H1 (cell line): Measurements from ENCODE around the gene TMEM126B. TPM values are rescaled to one million over a fixed set of nuclear protein-coding genes. Genes with fewer than 3 reads are reported as not detected.
A peak's percentile ranks its signal among the peaks of the same experiment; 100 is the strongest.

ENCODE experiments used
- CHD1 ChIP-seq: IDR thresholded peaks from 2 replicates; pipeline ENCODE4 v1.6.1; 2012; ENCODE audit warnings: low read depth, low read length, improper control_type of control experiment
- CTBP2 ChIP-seq: IDR thresholded peaks from 2 replicates; pipeline ENCODE4 v1.7.0; 2011; ENCODE audit warnings: borderline replicate concordance, mild to moderate bottlenecking, moderate library complexity, mixed read lengths, low read length; ENCODE audit not compliant: insufficient read depth, insufficient read length
- FOSL1 ChIP-seq: IDR thresholded peaks from 2 replicates; pipeline ENCODE4 v1.6.1; 2011; ENCODE audit warnings: mild to moderate bottlenecking, low read depth, low read length, moderate library complexity; ENCODE audit not compliant: insufficient read depth
- GABPA ChIP-seq: IDR thresholded peaks from 2 replicates; pipeline ENCODE4 v1.6.1; 2011; ENCODE audit warnings: mild to moderate bottlenecking, low read length, moderate library complexity, borderline replicate concordance; ENCODE audit not compliant: insufficient read depth
- KDM1A ChIP-seq: fragments of 200-600, 300-600 bp; sonication (generic); IDR thresholded peaks from 2 replicates; pipeline ENCODE4 v1.7.1; 2016; ENCODE audit warnings: mild to moderate bottlenecking, low read length, borderline replicate concordance
- KDM4A ChIP-seq: IDR thresholded peaks from one replicate; pipeline ENCODE4 v1.7.1; 2012; ENCODE audit warnings: low read depth, mild to moderate bottlenecking, moderate library complexity, low read length, inconsistent platforms; ENCODE audit not compliant: severe bottlenecking
- KDM5A ChIP-seq: fragments of 200-600 bp; IDR thresholded peaks from 2 replicates; pipeline ENCODE4 v1.7.1; 2012; ENCODE audit warnings: mild to moderate bottlenecking, low read length, inconsistent platforms, mixed read lengths
- NRF1 ChIP-seq: IDR thresholded peaks from 2 replicates; pipeline ENCODE4 v1.6.1; 2011; ENCODE audit warnings: mild to moderate bottlenecking, low read depth, low read length, improper control_type of control experiment
- PHF8 ChIP-seq: fragments of 200-600 bp; sonication (generic); conservative IDR thresholded peaks from 2 replicates; pipeline ENCODE4 v1.7.1; 2012; ENCODE audit warnings: low read depth, mild to moderate bottlenecking, inconsistent platforms, low read length, moderate library complexity
- POLR2AphosphoS5 ChIP-seq: IDR thresholded peaks from 2 replicates; pipeline ENCODE4 v1.6.1; 2011; ENCODE audit warnings: low read depth, low read length
- RAD21 ChIP-seq, 2 experiments: IDR thresholded peaks in 1 of 2; conservative IDR thresholded peaks in 1 of 2; 2 replicates each; pipeline ENCODE4 v1.6.1; 2011; ENCODE audit warnings: low read depth in 2 of 2, low read length in 2 of 2, improper control_type of control experiment in 1 of 2, inconsistent platforms in 1 of 2, mild to moderate bottlenecking in 1 of 2, moderate library complexity in 1 of 2
- RFX5 ChIP-seq: IDR thresholded peaks from 2 replicates; pipeline ENCODE4 v1.6.1; 2011; ENCODE audit warnings: low read depth, low read length, improper control_type of control experiment, borderline replicate concordance
- SAP30 ChIP-seq: fragments of 300-600 bp; sonication (generic); IDR thresholded peaks from 2 replicates; pipeline ENCODE4 v1.7.1; 2012; ENCODE audit warnings: low read length, moderate library complexity, mild to moderate bottlenecking, inconsistent platforms; ENCODE audit not compliant: insufficient read depth, insufficient replicate concordance
- SIRT6 ChIP-seq: IDR thresholded peaks from one replicate; pipeline ENCODE4 v1.7.1; 2012; ENCODE audit warnings: low read length, inconsistent platforms
- SP1 ChIP-seq: IDR thresholded peaks from 2 replicates; pipeline ENCODE4 v1.6.1; 2011; ENCODE audit warnings: low read depth, low read length
- SP4 ChIP-seq: IDR thresholded peaks from 2 replicates; pipeline ENCODE4 v1.6.1; 2012; ENCODE audit warnings: low read length, inconsistent platforms
- TAF7 ChIP-seq: optimal IDR thresholded peaks from 2 replicates; pipeline ENCODE3; 2011; ENCODE audit warnings: low read depth, mild to moderate bottlenecking, inconsistent platforms, low read length, moderate library complexity, borderline replicate concordance
- TCF12 ChIP-seq: IDR thresholded peaks from 2 replicates; pipeline ENCODE4 v1.6.1; 2011; ENCODE audit warnings: low read depth, mild to moderate bottlenecking, low read length
- YY1 ChIP-seq: IDR thresholded peaks from 2 replicates; pipeline ENCODE4 v1.6.1; 2011; ENCODE audit warnings: low read depth, mild to moderate bottlenecking, low read length
- ZNF274 ChIP-seq: IDR thresholded peaks from 2 replicates; pipeline ENCODE4 v1.7.0; 2012; ENCODE audit warnings: low read length, borderline replicate concordance; ENCODE audit errors: extremely low read depth
- polyA plus RNA-seq, 7 experiments: library from polyadenylated mRNA; depleted of rRNA in 3 of 7; stranded (reverse) in 5 of 7; unstranded in 2 of 7; fragments of >200 nt in 5 of 7; fragments of 200-250 nt in 2 of 7; gene quantifications; 1 replicate in 5 of 7; 2 replicates in 1 of 7; 4 replicates in 1 of 7; pipeline versions ENCODE4 v1.2.1 to v1.2.3, GENCODE V29; 2011 to 2013; ENCODE audit warnings: missing spikeins in 2 of 7, mixed read lengths in 2 of 7
- total RNA-seq: library from RNA; stranded (reverse); fragmentation: NEBNext Ultra II Directional; extraction: Animal tissue kit (Norgen Biotek cat#: 25700); gene quantifications from 2 replicates; pipeline ENCODE4 v1.2.1, GENCODE V29; 2021
- TF ChIP-seq, protein P1 (sequence below): IDR thresholded peaks from 2 replicates; pipeline ENCODE4 v1.6.1; 2012; ENCODE audit warnings: low read length, inconsistent platforms
- TF ChIP-seq, protein P2 (sequence below): IDR thresholded peaks from 2 replicates; pipeline ENCODE4 v1.6.1; 2012; ENCODE audit warnings: inconsistent platforms

TMEM126B gene
- total and polyA plus RNA-seq, 2 of the 8 experiments (the other 6 are each of a cell fraction or from before 2014, with no cell fraction given) = 85.6 to 101 TPM

DNA sequence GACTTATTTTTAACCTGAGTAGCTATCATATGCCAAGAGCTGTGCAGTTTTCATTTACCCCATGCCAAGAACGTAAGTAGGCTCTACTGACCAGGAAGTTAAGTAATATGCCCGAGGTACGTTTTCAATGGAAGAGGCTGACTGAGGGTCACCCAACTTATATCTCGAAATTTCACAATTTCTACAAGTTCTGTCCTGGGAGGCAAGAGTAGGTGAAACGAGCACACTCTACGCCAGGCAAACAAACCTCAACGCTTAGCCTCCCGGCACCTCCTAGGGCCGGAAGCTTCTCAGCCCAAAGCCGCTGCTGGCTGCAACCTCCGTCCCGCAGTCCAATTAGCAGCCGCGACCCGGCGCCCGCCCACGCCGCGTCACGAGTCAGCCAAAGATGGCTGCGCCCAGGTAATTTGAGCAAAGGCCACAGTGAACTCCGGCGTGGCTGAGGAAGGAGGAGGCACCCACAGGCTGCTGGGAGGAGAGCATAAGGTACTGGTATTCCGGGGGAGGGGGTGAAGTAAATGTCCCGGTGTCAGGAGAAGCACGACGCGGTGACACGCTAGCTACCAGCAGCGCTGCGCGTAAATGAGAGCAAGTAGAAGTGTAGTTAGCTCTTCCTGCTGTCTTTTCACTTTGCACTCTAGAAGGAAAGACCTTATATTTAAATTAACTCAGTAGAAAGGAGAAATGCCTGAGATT lies 19.4 kb downstream of the TMEM126B start, which contains the start of gene TMEM126A (continued):
- no peak for TF ChIP-seq TCF12
- no peak for TF ChIP-seq KDM4A
- TF ChIP-seq SAP30 = no peak
- TF ChIP-seq CTBP2 = no peak
- TF ChIP-seq PHF8 = peak; percentile 77
- TF ChIP-seq TAF7 = peak; percentile 78
- TF ChIP-seq CHD1 = no peak
- TF ChIP-seq, protein P1, sequence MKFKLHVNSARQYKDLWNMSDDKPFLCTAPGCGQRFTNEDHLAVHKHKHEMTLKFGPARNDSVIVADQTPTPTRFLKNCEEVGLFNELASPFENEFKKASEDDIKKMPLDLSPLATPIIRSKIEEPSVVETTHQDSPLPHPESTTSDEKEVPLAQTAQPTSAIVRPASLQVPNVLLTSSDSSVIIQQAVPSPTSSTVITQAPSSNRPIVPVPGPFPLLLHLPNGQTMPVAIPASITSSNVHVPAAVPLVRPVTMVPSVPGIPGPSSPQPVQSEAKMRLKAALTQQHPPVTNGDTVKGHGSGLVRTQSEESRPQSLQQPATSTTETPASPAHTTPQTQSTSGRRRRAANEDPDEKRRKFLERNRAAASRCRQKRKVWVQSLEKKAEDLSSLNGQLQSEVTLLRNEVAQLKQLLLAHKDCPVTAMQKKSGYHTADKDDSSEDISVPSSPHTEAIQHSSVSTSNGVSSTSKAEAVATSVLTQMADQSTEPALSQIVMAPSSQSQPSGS = peak; percentile 19; the same call in 1 of the 2 replicates
- no peak for TF ChIP-seq SP4
- TF ChIP-seq POLR2AphosphoS5 = peak; percentile 94
- TF ChIP-seq, protein P2, sequence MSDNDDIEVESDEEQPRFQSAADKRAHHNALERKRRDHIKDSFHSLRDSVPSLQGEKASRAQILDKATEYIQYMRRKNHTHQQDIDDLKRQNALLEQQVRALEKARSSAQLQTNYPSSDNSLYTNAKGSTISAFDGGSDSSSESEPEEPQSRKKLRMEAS = peak; percentile 36; the same call in 1 of the 2 replicates
- TF ChIP-seq GABPA = no peak
- no peak for TF ChIP-seq KDM1A
- TF ChIP-seq ZNF274 = no peak
- TF ChIP-seq SIRT6 = no peak
- TF ChIP-seq NRF1 = no peak
- TF ChIP-seq RAD21 (IDR thresholded peaks at IDR 0.05 in 1 of 2, conservative IDR thresholded peaks at IDR 0.05 in 1 of 2; ENCODE audit: low read depth in 2 of 2, low read length in 2 of 2) = peak; percentile 1 to 7; a peak in 1 of 4 replicates
- no peak for TF ChIP-seq RFX5
- peak; percentile 35; the same call in 1 of the 2 replicates for TF ChIP-seq SP1
- TF ChIP-seq KDM5A = peak; percentile 92
- no peak for TF ChIP-seq FOSL1
- TF ChIP-seq YY1 = peak; percentile 98
